Mesangial cell (primary cell): ENCODE results near the gene CPNE8. TPM values are rescaled to one million over a fixed set of nuclear protein-coding genes. Genes with fewer than 3 reads are reported as not detected.

Experiments used
- total RNA-seq: library from RNA; depleted of rRNA; stranded (reverse); fragments of >200 nt; gene quantifications from 2 replicates; pipeline ENCODE4 v1.2.3, GENCODE V29; 2015

Gene CPNE8
- 1.8 and 2.1 TPM in 2 replicates for total RNA-seq

GRCh38 chr12:38905480-38906351, at the start of gene CPNE8:
CPNE8 (minus strand) TSS chr12:38905591; CDS start chr12:38905534, 57 bp downstream.

